Central memory CD8-positive, alpha-beta T cell (primary cell): ENCODE results near the gene ASB5.
A peak's percentile ranks its signal among the peaks of the same experiment; 100 is the strongest.

Experiments
- ATAC-seq: fragments of 150-1000 bp; cut with Tn5 transposase; replicated peaks from 2 replicates; pipeline ENCODE4 v1.10.0; 2022; ENCODE audit warnings: mild to moderate bottlenecking, moderate FRiP score, moderate number of reproducible peaks; ENCODE audit not compliant: poor library complexity, severe bottlenecking; ENCODE audit errors: extremely low read depth
- DNase-seq, 2 donors: peaks; one replicate each; pipeline ENCODE4 v3.0.0; 2021; ENCODE audit warnings: low spot score in 2 of 2
- H3K27ac Mint-ChIP-seq: one replicate; pipeline ENCODE4 v1.8.0; 2022; ENCODE audit warnings: low read depth, mild to moderate bottlenecking, moderate library complexity, mixed read lengths
- H3K27me3 Mint-ChIP-seq: one replicate; pipeline ENCODE4 v1.8.0; 2022; ENCODE audit warnings: mixed read lengths
- H3K36me3 Mint-ChIP-seq: one replicate; pipeline ENCODE4 v1.8.0; 2022; ENCODE audit warnings: mild to moderate bottlenecking, moderate library complexity, mixed read lengths; ENCODE audit not compliant: insufficient read depth
- H3K4me1 Mint-ChIP-seq: one replicate; pipeline ENCODE4 v1.8.0; 2022; ENCODE audit warnings: mixed read lengths
- H3K4me3 Mint-ChIP-seq: one replicate; pipeline ENCODE4 v1.8.0; 2022; ENCODE audit warnings: mild to moderate bottlenecking, moderate library complexity, mixed read lengths
- H3K9me3 Mint-ChIP-seq: one replicate; pipeline ENCODE4 v1.8.0; 2022; ENCODE audit warnings: mixed read lengths

Gene ASB5

GRCh38 chr4:176207839-176208238 is 61.2 kb downstream of the ASB5 start:
- no peaks in the 10 kb centered on the region for H3K9me3 Mint-ChIP-seq
- H3K4me1 Mint-ChIP-seq: no peaks in the 10 kb centered on the region
- no peak overlapping the region for H3K4me3 Mint-ChIP-seq
- DNase-seq (no peak), ATAC-seq (no peak)
- H3K27me3 Mint-ChIP-seq: peaks cover 65% of the 10 kb centered on the region
- peaks cover 1% of the 10 kb centered on the region for H3K36me3 Mint-ChIP-seq
- no peak overlapping the region for H3K27ac Mint-ChIP-seq

DNA sequence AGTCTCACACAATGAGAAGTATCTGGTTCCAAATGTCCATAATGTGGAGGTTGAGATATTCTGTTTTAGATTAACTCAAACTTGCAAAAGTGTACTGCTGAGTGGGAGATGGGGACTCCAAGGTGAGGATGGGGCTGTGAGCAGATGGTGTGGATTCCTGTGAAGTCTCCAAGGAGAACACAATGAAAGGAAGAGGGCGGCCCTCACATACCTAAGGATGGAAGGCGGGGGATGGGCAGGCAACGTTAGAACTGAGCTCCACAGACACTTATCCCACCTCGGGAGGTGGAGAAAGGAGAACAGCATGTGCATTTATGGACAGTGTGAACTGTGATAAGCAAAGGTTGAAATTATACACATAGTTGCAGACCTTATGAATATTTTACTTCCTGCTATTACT is 63.7 kb downstream of the ASB5 start:
- DNase-seq (no peak), ATAC-seq (no peak)
- Mint-ChIP-seq H3K4me3 (no peak overlapping the region), H3K27ac (no peak overlapping the region), H3K36me3 (no peaks in the 10 kb centered on the region), H3K4me1 (no peaks in the 10 kb centered on the region), H3K9me3 (no peaks in the 10 kb centered on the region), H3K27me3 (peaks cover 58% of the 10 kb centered on the region)

DNA sequence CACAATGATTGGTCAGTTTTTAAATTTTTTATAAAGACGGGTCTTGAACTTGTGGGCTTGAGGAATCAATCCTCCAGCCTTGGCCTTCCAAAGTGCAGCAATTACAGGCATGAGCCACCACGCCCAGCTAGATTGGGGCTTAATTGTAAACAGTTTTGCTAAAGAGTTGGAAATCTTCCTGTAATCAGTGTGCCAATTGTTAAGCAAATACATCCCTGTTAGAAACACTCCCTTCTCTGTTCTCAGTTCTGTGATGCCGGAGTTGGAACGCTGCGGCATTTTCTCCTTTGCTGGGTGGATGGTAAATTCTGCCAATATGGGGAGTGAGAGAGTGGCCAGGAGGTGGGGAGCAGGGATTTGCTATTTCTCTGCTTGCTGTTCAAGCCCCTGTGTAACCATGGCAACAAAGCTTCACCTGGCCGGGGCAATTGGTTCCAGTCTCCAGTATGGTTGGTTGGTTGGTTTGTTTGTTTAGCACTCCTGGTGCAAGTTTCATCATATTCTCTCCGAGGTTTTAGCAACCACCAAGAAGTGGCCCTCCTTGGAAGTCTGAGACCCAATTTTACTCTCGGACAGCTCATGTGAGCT is 70.6 kb downstream of the ASB5 start:
- no peaks in the 10 kb centered on the region for H3K9me3 Mint-ChIP-seq
- no peak for DNase-seq
- H3K27me3 Mint-ChIP-seq: peaks cover 15% of the 10 kb centered on the region
- peaks cover 3% of the 10 kb centered on the region for H3K36me3 Mint-ChIP-seq
- H3K27ac Mint-ChIP-seq: no peak overlapping the region
- H3K4me1 Mint-ChIP-seq: peaks cover 12% of the 10 kb centered on the region
- no peak for ATAC-seq
- no peak overlapping the region for H3K4me3 Mint-ChIP-seq

GRCh38 chr4:176195184-176195978 is 73.6 kb downstream of the ASB5 start, which contains the start of gene SPATA4:
Gene SPATA4 (minus strand): TSS chr4:176195585. CDS start chr4:176195562, 23 bp downstream.
- ATAC-seq (peak; percentile 91), DNase-seq (peak; percentile 87 to 90)
- peak within 1 kb of the TSS; percentile 98 for H3K27ac Mint-ChIP-seq
- peaks cover 3% of the 10 kb centered on the region for H3K36me3 Mint-ChIP-seq
- peaks cover 37% of the 10 kb centered on the region for H3K27me3 Mint-ChIP-seq
- H3K9me3 Mint-ChIP-seq: no peaks in the 10 kb centered on the region
- peak within 1 kb of the TSS; percentile 83 for H3K4me3 Mint-ChIP-seq
- peaks cover 12% of the 10 kb centered on the region for H3K4me1 Mint-ChIP-seq

GRCh38 chr4:176193938-176194337 is 75.1 kb downstream of the ASB5 start:
- ATAC-seq: no peak
- Mint-ChIP-seq H3K4me1 (peaks cover 12% of the 10 kb centered on the region), H3K27ac (no peak overlapping the region), H3K9me3 (no peaks in the 10 kb centered on the region), H3K36me3 (peaks cover 3% of the 10 kb centered on the region), H3K4me3 (no peak overlapping the region), H3K27me3 (peaks cover 51% of the 10 kb centered on the region)
- no peak for DNase-seq

- no peak for ATAC-seq
- no peak overlapping the region for H3K4me3 Mint-ChIP-seq
- no peak for DNase-seq
- peaks cover 12% of the 10 kb centered on the region for H3K4me1 Mint-ChIP-seq
- H3K27me3 Mint-ChIP-seq: peaks cover 57% of the 10 kb centered on the region
- peaks cover 3% of the 10 kb centered on the region for H3K36me3 Mint-ChIP-seq
- H3K9me3 Mint-ChIP-seq: no peaks in the 10 kb centered on the region
- H3K27ac Mint-ChIP-seq: no peak overlapping the region
Measured at GRCh38 chr4:176193126-176193525, 75.9 kb downstream of the ASB5 start.

DNA sequence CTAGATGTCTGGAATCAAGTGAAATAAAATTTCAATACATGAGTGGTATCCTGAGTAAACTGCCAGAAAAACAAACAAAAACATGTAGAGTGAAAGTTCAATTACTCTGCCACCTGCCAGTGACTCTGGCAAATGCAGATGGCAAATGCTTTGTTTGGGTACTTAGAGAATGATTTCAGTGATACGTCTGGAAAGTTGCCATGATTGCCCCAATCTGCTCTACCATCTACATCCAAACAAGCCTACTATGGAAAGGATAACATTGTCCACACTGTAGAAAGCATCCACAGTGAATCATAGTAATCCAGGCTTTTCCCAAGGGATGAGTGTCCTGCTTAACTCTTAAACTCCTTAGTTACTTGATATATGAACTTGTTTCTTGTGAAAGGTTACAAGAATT is 77.0 kb downstream of the ASB5 start:
- DNase-seq (no peak), ATAC-seq (no peak)
- Mint-ChIP-seq H3K4me3 (no peak overlapping the region), H3K27ac (no peak overlapping the region), H3K9me3 (no peaks in the 10 kb centered on the region), H3K27me3 (peaks cover 57% of the 10 kb centered on the region), H3K36me3 (peaks cover 3% of the 10 kb centered on the region), H3K4me1 (peaks cover 12% of the 10 kb centered on the region)

DNA sequence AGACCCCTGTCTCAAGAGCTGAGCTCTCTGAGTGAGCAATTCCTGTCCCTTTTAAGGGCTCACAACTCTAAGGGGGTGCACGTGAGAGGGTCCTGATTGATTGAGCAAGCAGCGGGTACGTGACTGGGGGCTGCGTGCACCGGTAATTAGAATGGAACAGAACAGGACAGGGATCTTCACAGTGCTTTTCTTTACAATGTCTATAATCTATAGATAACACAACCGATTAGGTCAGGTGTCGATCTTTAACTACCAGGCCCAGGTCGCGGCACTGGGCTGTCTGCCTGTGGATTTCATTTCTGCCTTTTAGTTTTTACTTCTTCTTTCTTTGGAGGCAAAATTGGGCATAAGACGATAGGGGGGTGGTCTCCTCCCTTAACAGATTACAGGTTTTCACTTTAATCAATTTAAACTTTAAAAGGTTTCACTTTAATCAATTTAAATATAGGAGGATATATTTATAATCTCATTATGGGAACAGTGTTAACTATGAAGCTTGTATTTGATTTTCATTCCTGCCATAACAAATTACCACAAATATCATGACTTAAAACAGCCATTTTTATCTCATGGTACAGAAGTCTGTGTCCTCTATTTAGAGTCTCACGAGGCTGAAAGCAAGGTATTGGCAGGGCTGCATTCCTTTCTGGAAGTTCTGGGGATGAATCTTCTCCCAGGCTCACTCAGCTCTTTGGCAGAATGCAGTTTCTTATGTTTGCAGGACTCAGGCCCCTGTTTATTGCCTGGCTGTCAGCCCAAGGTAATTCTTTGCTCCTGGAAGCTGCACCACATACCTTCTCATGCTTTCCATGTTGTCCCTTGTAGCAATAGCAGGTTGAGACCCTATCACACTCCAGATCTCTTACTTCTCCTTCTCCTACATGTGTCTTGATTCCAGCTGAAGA is 78.9 kb downstream of the ASB5 start:
- Mint-ChIP-seq H3K9me3 (no peaks in the 10 kb centered on the region), H3K4me1 (peaks cover 3% of the 10 kb centered on the region), H3K27ac (no peak overlapping the region), H3K27me3 (peaks cover 75% of the 10 kb centered on the region), H3K4me3 (no peak overlapping the region), H3K36me3 (peaks cover 2% of the 10 kb centered on the region)
- no peak for ATAC-seq
- no peak for DNase-seq

DNA sequence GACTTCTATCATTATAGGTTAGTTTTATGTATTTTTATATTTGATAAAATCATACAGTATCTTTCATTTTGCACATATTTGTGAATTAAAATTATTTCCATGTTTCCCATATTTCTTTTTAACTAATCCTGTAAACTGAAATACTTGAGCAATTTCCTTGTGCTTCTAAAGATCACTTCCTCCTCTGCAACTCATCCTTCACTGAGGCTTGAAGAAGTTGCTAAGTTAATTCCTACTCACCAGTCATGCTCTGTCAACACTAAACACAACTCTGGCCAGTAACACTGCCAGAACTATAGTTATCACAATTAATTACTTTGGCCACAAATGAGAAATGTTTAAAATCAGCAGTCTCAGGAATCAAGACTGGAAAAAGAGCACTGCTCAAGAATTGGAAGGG is 80.4 kb downstream of the ASB5 start:
- H3K36me3 Mint-ChIP-seq: peaks cover 2% of the 10 kb centered on the region
- DNase-seq (no peak), ATAC-seq (no peak)
- no peak overlapping the region for H3K4me3 Mint-ChIP-seq
- no peaks in the 10 kb centered on the region for H3K9me3 Mint-ChIP-seq
- no peaks in the 10 kb centered on the region for H3K4me1 Mint-ChIP-seq
- no peak overlapping the region for H3K27ac Mint-ChIP-seq
- H3K27me3 Mint-ChIP-seq: peaks cover 85% of the 10 kb centered on the region

- Mint-ChIP-seq H3K27ac (no peak overlapping the region), H3K27me3 (peaks cover 84% of the 10 kb centered on the region), H3K4me1 (no peaks in the 10 kb centered on the region), H3K36me3 (peaks cover 2% of the 10 kb centered on the region), H3K9me3 (no peaks in the 10 kb centered on the region), H3K4me3 (no peak overlapping the region)
- ATAC-seq (no peak), DNase-seq (no peak)
Measured at GRCh38 chr4:176187624-176188023, 81.4 kb downstream of the ASB5 start.

DNA sequence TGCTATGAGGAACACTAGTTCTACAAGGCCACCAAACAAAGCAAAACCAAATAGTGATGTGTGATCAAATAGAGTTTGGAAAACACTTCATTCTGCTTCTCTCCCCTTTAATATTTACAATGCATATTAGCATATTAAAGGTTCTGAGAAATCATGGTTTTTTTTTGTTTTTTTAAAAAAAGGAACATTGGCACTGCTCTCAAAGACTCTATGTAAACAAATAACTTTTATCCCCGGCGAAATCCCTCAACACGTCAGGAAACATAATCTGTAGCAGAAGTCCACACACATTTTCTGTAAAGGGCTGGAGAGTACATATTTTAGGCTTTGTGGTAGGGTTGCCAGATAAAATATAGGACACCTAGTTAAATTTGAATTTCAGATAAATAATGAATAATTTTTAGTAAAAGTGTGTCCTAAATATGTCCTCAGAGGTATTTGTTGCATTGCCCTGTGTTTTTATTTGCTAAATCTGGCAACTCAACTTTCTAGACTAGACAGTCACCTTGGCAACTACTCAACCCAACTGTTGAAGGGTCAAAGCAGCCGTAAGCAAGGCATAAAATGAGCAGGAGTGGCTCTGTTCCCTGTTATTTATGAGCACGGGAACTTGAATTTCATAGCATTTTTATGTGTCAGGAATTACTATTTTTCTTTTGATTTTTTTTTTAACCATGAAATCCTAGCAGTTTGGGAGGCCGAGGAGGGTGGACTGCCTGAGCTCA is 82.2 kb downstream of the ASB5 start:
- no peak overlapping the region for H3K27ac Mint-ChIP-seq
- peaks cover 77% of the 10 kb centered on the region for H3K27me3 Mint-ChIP-seq
- H3K36me3 Mint-ChIP-seq: peaks cover 2% of the 10 kb centered on the region
- DNase-seq: no peak
- no peaks in the 10 kb centered on the region for H3K9me3 Mint-ChIP-seq
- H3K4me1 Mint-ChIP-seq: no peaks in the 10 kb centered on the region
- ATAC-seq: no peak
- H3K4me3 Mint-ChIP-seq: no peak overlapping the region

DNA sequence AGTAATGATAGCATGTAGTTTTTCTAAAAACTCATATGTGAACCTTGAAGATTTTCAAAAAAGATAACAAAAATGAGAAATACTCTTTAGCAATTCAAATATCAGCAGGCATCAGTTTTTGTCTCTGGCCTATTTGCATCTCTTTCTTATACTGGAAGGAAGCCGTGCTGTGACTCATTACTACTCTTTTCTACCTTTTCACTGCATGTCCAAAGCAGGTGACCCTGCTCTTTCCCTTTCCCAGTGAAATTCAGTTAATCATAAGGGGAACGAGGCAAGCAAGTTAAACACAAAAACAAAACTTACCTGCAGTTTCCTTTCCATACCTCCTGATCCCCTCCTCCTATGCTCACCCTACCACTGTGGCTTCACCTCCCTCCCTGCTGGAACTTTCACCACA is 83.0 kb downstream of the ASB5 start:
- Mint-ChIP-seq H3K27ac (no peak overlapping the region), H3K27me3 (peaks cover 69% of the 10 kb centered on the region)

More for the DNA sequence above, 83.0 kb downstream of the ASB5 start:
- H3K4me3 Mint-ChIP-seq: no peak overlapping the region
- no peaks in the 10 kb centered on the region for H3K9me3 Mint-ChIP-seq
- H3K36me3 Mint-ChIP-seq: peaks cover 2% of the 10 kb centered on the region
- no peaks in the 10 kb centered on the region for H3K4me1 Mint-ChIP-seq
- DNase-seq (no peak), ATAC-seq (no peak)
